Activated T-helper 17 cell treated with anti-CD3 and anti-CD28 coated beads, Interleukin-2, amount 50 U/mL, for 72 hours (primary cell): ENCODE measurements around the gene OBP2B. TPM values are rescaled to one million over a fixed set of nuclear protein-coding genes. Genes with fewer than 3 reads are reported as not detected.
"Not testable (repeated sequence)": the region's sequence is repeated elsewhere in the genome, so short reads cannot be mapped to it uniquely, and the experiment has no call there.

Experiments used
- ATAC-seq: fragments of 150-1000 bp; cut with Tn5 transposase; replicated peaks from 2 replicates; pipeline ENCODE4 v1.10.0; 2021; ENCODE audit warnings: mild to moderate bottlenecking, moderate library complexity
- H3K27ac Mint-ChIP-seq: one replicate; pipeline ENCODE4 v1.8.0; 2022; ENCODE audit warnings: mixed read lengths
- H3K27me3 Mint-ChIP-seq: one replicate; pipeline ENCODE4 v1.8.0; 2022; ENCODE audit warnings: mixed read lengths
- H3K36me3 Mint-ChIP-seq: one replicate; pipeline ENCODE4 v1.8.0; 2022; ENCODE audit warnings: low read depth, mild to moderate bottlenecking, mixed read lengths
- H3K4me1 Mint-ChIP-seq: one replicate; pipeline ENCODE4 v1.8.0; 2022; ENCODE audit warnings: mixed read lengths
- H3K4me3 Mint-ChIP-seq: one replicate; pipeline ENCODE4 v1.8.0; 2022; ENCODE audit warnings: mild to moderate bottlenecking, mixed read lengths
- H3K9me3 Mint-ChIP-seq: one replicate; pipeline ENCODE4 v1.8.0; 2022; ENCODE audit warnings: mixed read lengths
- total RNA-seq, 2 donors: library from RNA; stranded (reverse); gene quantifications; one replicate each; pipeline ENCODE4 v1.2.3, GENCODE V29; 2022

The OBP2B gene
- total RNA-seq, 2 donors from 2014 or later: not detected

- H3K36me3 Mint-ChIP-seq, H3K9me3 Mint-ChIP-seq, H3K27me3 Mint-ChIP-seq, H3K27ac Mint-ChIP-seq, ATAC-seq, H3K4me1 Mint-ChIP-seq, H3K4me3 Mint-ChIP-seq: not testable (repeated sequence)
Measured at GRCh38 chr9:133231934-133232568, 23.0 kb upstream of the OBP2B start.

GRCh38 chr9:133230514-133230913 lies 21.5 kb upstream of the OBP2B start:
- H3K4me1 Mint-ChIP-seq, H3K9me3 Mint-ChIP-seq, H3K4me3 Mint-ChIP-seq, H3K27me3 Mint-ChIP-seq, ATAC-seq, H3K27ac Mint-ChIP-seq, H3K36me3 Mint-ChIP-seq: not testable (repeated sequence)

GRCh38 chr9:133230093-133230492 lies 21.0 kb upstream of the OBP2B start:
- ATAC-seq: no peak
- Mint-ChIP-seq H3K27ac (no peak overlapping the region), H3K27me3 (no peaks in the 10 kb centered on the region), H3K9me3 (no peaks in the 10 kb centered on the region), H3K4me3 (no peak overlapping the region), H3K4me1 (no peaks in the 10 kb centered on the region), H3K36me3 (no peaks in the 10 kb centered on the region)

GRCh38 chr9:133228474-133229193 lies 19.6 kb upstream of the OBP2B start:
- not testable (repeated sequence) for H3K36me3 Mint-ChIP-seq, H3K9me3 Mint-ChIP-seq, H3K4me1 Mint-ChIP-seq, H3K27ac Mint-ChIP-seq, H3K4me3 Mint-ChIP-seq, ATAC-seq, H3K27me3 Mint-ChIP-seq

- H3K4me1 Mint-ChIP-seq, H3K4me3 Mint-ChIP-seq, H3K36me3 Mint-ChIP-seq, H3K27me3 Mint-ChIP-seq, ATAC-seq, H3K27ac Mint-ChIP-seq, H3K9me3 Mint-ChIP-seq: not testable (repeated sequence)
Measured at GRCh38 chr9:133227996-133228395, 18.9 kb upstream of the OBP2B start.

- peaks cover 6% of the 10 kb centered on the region for H3K27me3 Mint-ChIP-seq
Measured at GRCh38 chr9:133227242-133227860, 18.3 kb upstream of the OBP2B start.

GRCh38 chr9:133226219-133227171 lies 17.4 kb upstream of the OBP2B start:
- H3K4me1 Mint-ChIP-seq: no peaks in the 10 kb centered on the region
- ATAC-seq: no peak
- H3K27me3 Mint-ChIP-seq: peaks cover 7% of the 10 kb centered on the region
- H3K4me3 Mint-ChIP-seq: no peak overlapping the region
- H3K36me3 Mint-ChIP-seq: no peaks in the 10 kb centered on the region
- H3K27ac Mint-ChIP-seq: no peak overlapping the region
- H3K9me3 Mint-ChIP-seq: no peaks in the 10 kb centered on the region

More at GRCh38 chr9:133227242-133227860, 18.3 kb upstream of the OBP2B start:
- Mint-ChIP-seq H3K36me3 (no peaks in the 10 kb centered on the region), H3K4me3 (no peak overlapping the region), H3K4me1 (no peaks in the 10 kb centered on the region), H3K9me3 (no peaks in the 10 kb centered on the region), H3K27ac (no peak overlapping the region)
- ATAC-seq: no peak

- Mint-ChIP-seq H3K4me1 (no peaks in the 10 kb centered on the region), H3K36me3 (no peaks in the 10 kb centered on the region), H3K27me3 (peaks cover 15% of the 10 kb centered on the region), H3K27ac (no peak overlapping the region), H3K4me3 (no peak overlapping the region), H3K9me3 (no peaks in the 10 kb centered on the region)
- no peak for ATAC-seq
Measured at GRCh38 chr9:133225171-133226011, 16.3 kb upstream of the OBP2B start.

- Mint-ChIP-seq H3K9me3 (no peaks in the 10 kb centered on the region), H3K27me3 (peaks cover 21% of the 10 kb centered on the region), H3K4me1 (no peaks in the 10 kb centered on the region), H3K4me3 (no peak overlapping the region), H3K36me3 (no peaks in the 10 kb centered on the region), H3K27ac (no peak overlapping the region)
- no peak for ATAC-seq
Measured at GRCh38 chr9:133224762-133225161, 15.7 kb upstream of the OBP2B start.

- H3K27ac Mint-ChIP-seq, H3K36me3 Mint-ChIP-seq, ATAC-seq, H3K4me3 Mint-ChIP-seq, H3K4me1 Mint-ChIP-seq, H3K9me3 Mint-ChIP-seq: not testable (repeated sequence)
- H3K27me3 Mint-ChIP-seq: peaks cover 34% of the 10 kb centered on the region
Measured at GRCh38 chr9:133223159-133223756, 14.2 kb upstream of the OBP2B start.

GRCh38 chr9:133221994-133222393 lies 12.9 kb upstream of the OBP2B start:
- H3K9me3 Mint-ChIP-seq, H3K27ac Mint-ChIP-seq, ATAC-seq, H3K4me3 Mint-ChIP-seq, H3K36me3 Mint-ChIP-seq, H3K4me1 Mint-ChIP-seq: not testable (repeated sequence)
- peaks cover 45% of the 10 kb centered on the region for H3K27me3 Mint-ChIP-seq

- Mint-ChIP-seq H3K27ac (no peak overlapping the region), H3K9me3 (no peaks in the 10 kb centered on the region), H3K4me3 (no peak overlapping the region), H3K27me3 (peaks cover 45% of the 10 kb centered on the region), H3K36me3 (no peaks in the 10 kb centered on the region), H3K4me1 (no peaks in the 10 kb centered on the region)
- ATAC-seq: peak; percentile 53
Measured at GRCh38 chr9:133221177-133221809, 12.2 kb upstream of the OBP2B start.
